Endothelial cell of umbilical vein (primary cell): ENCODE results near the gene NDUFB6. TPM values are rescaled to one million over a fixed set of nuclear protein-coding genes. Genes with fewer than 3 reads are reported as not detected.

Source experiments
- BruUV-seq: library from RNA; stranded (reverse); fragments of 400-500 nt; replicated peaks from 2 replicates; lab custom pipeline; 2021; lab: Mats Ljungman, UMichigan
- CTCF ChIA-PET: fragments of 300-600, 350-600 bp; sonication (Branson Sonifier 250); formaldehyde crosslinking; loops from one replicate; lab custom pipeline; 2021; ENCODE audit warnings: antibody characterized with exemption, inconsistent platforms; lab: Charles Lee
- POLR2A ChIA-PET: fragments of 300-600, 350-600 bp; sonication (Branson Sonifier 250); formaldehyde crosslinking; loops from one replicate; lab custom pipeline; 2021; ENCODE audit warnings: antibody characterized with exemption, inconsistent platforms; lab: Charles Lee
- DNase-seq: peaks from one replicate; pipeline ENCODE4 v3.0.0-alpha.2; 2011; ENCODE audit warnings: low read depth, low spot score
- FAIRE-seq: peaks from 2 replicates; lab custom pipeline; 2011; peaks lifted over from hg19 to GRCh38; lab: Jason Lieb, UNC
- H2AFZ ChIP-seq: 2 replicates; pipeline ENCODE4 v1.6.0; 2012; ENCODE audit warnings: low read depth, low read length, control low read depth, inconsistent platforms
- H3K27ac ChIP-seq: 2 replicates; pipeline ENCODE4 v1.5.1; 2011; ENCODE audit warnings: low read depth, mild to moderate bottlenecking, control low read depth, low read length, moderate library complexity; ENCODE audit not compliant: insufficient read depth
- H3K27me3 ChIP-seq, 2 experiments: 2 replicates each; pipeline versions ENCODE4 v1.6.0 to v1.6.1; 2011; ENCODE audit warnings: low read length in 2 of 2, mixed read lengths in 1 of 2; ENCODE audit not compliant: control insufficient read depth in 2 of 2, insufficient read depth in 2 of 2
- H3K36me3 ChIP-seq, 2 experiments: 2 replicates in 1 of 2; 3 replicates in 1 of 2; pipeline ENCODE4 v1.5.1; 2011; ENCODE audit warnings: low read length in 2 of 2, mild to moderate bottlenecking in 1 of 2, moderate library complexity in 1 of 2; ENCODE audit not compliant: control insufficient read depth in 2 of 2, insufficient read depth in 2 of 2; ENCODE audit errors: extremely low read depth in 1 of 2
- H3K4me1 ChIP-seq: 3 replicates; pipeline ENCODE4 v1.5.1; 2011; ENCODE audit warnings: mild to moderate bottlenecking, low read length; ENCODE audit not compliant: control insufficient read depth, insufficient read depth; ENCODE audit errors: extremely low read depth
- H3K4me2 ChIP-seq: 2 replicates; pipeline ENCODE4 v1.6.1; 2011; ENCODE audit warnings: low read length, control low read depth, mixed read lengths; ENCODE audit not compliant: insufficient read depth
- H3K4me3 ChIP-seq, 3 experiments: fragments of 200-600 bp in 1 of 3; sonication (generic), shearing (Covaris generic) in 1 of 3; replicated peaks in 1 of 3; 2 replicates each; pipeline ENCODE4 v1.5.1; 2011 to 2016; ENCODE audit warnings: control low read depth in 3 of 3, low read length in 3 of 3, mild to moderate bottlenecking in 2 of 3, inconsistent platforms in 1 of 3, low read depth in 1 of 3, moderate library complexity in 1 of 3; ENCODE audit not compliant: insufficient read depth in 1 of 3
- H3K79me2 ChIP-seq: 2 replicates; pipeline ENCODE4 v1.6.0; 2012; ENCODE audit warnings: low read length, inconsistent platforms; ENCODE audit not compliant: control insufficient read depth, insufficient read depth
- H3K9ac ChIP-seq: replicated peaks from 2 replicates; pipeline ENCODE3; 2011; ENCODE audit warnings: low read length, control low read depth; ENCODE audit not compliant: insufficient read depth; ENCODE audit errors: extremely low read depth
- H3K9me1 ChIP-seq: replicated peaks from 3 replicates; pipeline ENCODE4 v1.6.0; 2011; ENCODE audit warnings: mild to moderate bottlenecking, low read length; ENCODE audit not compliant: control insufficient read depth, insufficient read depth; ENCODE audit errors: extremely low read depth
- H3K9me3 ChIP-seq: replicated peaks from 2 replicates; pipeline ENCODE4 v1.5.1; 2012; ENCODE audit warnings: low read length, inconsistent platforms; ENCODE audit not compliant: control insufficient read depth, insufficient read depth
- H4K20me1 ChIP-seq: replicated peaks from 2 replicates; pipeline ENCODE3; 2011; ENCODE audit warnings: mild to moderate bottlenecking, low read length; ENCODE audit not compliant: control insufficient read depth, insufficient read depth; ENCODE audit errors: extremely low read depth
- EZH2 ChIP-seq: IDR thresholded peaks from 2 replicates; pipeline ENCODE4 v1.6.1; 2012; ENCODE audit warnings: borderline replicate concordance, low read depth, mild to moderate bottlenecking, moderate library complexity, low read length, inconsistent platforms; ENCODE audit not compliant: severe bottlenecking
- FOS ChIP-seq: IDR thresholded peaks from 2 replicates; pipeline ENCODE4 v1.6.1; 2011; ENCODE audit warnings: mild to moderate bottlenecking, low read length, moderate library complexity, borderline replicate concordance; ENCODE audit not compliant: insufficient read depth
- GATA2 ChIP-seq: IDR thresholded peaks from 2 replicates; pipeline ENCODE4 v1.7.0; 2011; ENCODE audit warnings: low read depth, mild to moderate bottlenecking, moderate library complexity, mixed read lengths, low read length; ENCODE audit not compliant: insufficient read length, insufficient read depth
- JUN ChIP-seq: IDR thresholded peaks from 2 replicates; pipeline ENCODE4 v1.6.1; 2011; ENCODE audit warnings: borderline replicate concordance, low read depth; ENCODE audit not compliant: insufficient read length, insufficient read depth
- MAX ChIP-seq: IDR thresholded peaks from 2 replicates; pipeline ENCODE4 v1.6.1; 2011; ENCODE audit not compliant: insufficient read depth, insufficient read length
- MYC ChIP-seq: IDR thresholded peaks from one replicate; pipeline ENCODE4 v1.6.1; 2011; ENCODE audit warnings: mild to moderate bottlenecking, low read depth, low read length
- POLR2A ChIP-seq: IDR thresholded peaks from 2 replicates; pipeline ENCODE4 v1.6.1; 2012; ENCODE audit warnings: low read depth, mild to moderate bottlenecking, control low read depth, low read length
- POLR2AphosphoS5 ChIP-seq: IDR thresholded peaks from 2 replicates; pipeline ENCODE4 v1.6.1; 2012; ENCODE audit warnings: low read depth, mild to moderate bottlenecking, control low read depth, low read length, moderate library complexity; ENCODE audit not compliant: insufficient read depth
- dilution Hi-C: fragments of 300-500 bp; cut with MboI; formaldehyde crosslinking; loops from one replicate; pipeline ENCODE4 v1.15.0; 2019; ENCODE audit warnings: low sequenced_read_pairs; ENCODE audit not compliant: extremely low pct_ligation_motif_present
- intact Hi-C: fragments of 100-400 bp; cut with micrococcal nuclease; formaldehyde crosslinking; loops from one replicate; pipeline ENCODE4 v1.10.0; 2022
- polyA plus RNA-seq, 4 experiments: library from polyadenylated mRNA; depleted of rRNA in 3 of 4; stranded (reverse) in 3 of 4; unstranded in 1 of 4; fragments of >200 nt; gene quantifications; 2 replicates each; pipeline versions ENCODE4 v1.2.1 to v1.2.3, GENCODE V29; 2011 to 2012; ENCODE audit warnings: missing spikeins in 1 of 4
- total RNA-seq: library from RNA; stranded (reverse); gene quantifications from 2 replicates; pipeline ENCODE4 v1.2.3, GENCODE V29; 2021
- TF ChIP-seq, protein P1 (sequence below), 2 donors: IDR thresholded peaks; 1 replicate in 1 of 2; 2 replicates in 1 of 2; pipeline ENCODE4 v1.5.1; 2011; ENCODE audit warnings: low read length in 2 of 2, mild to moderate bottlenecking in 2 of 2, moderate library complexity in 2 of 2, control low read depth in 1 of 2, inconsistent platforms in 1 of 2, low read depth in 1 of 2; ENCODE audit not compliant: insufficient read depth in 1 of 2; ENCODE audit errors: extremely low read depth in 1 of 2

NDUFB6 gene
- total and polyA plus RNA-seq, 2 donors (not counting 3 experiments of a cell fraction or from before 2014, with no cell fraction given) = 53.5 to 59.2 TPM

GRCh38 chr9:32526041-32526706, 46.8 kb downstream of the NDUFB6 start, which contains the start of gene RIGI:
Gene RIGI, minus strand, starts transcription at chr9:32526196. Its CDS starts 30 bp downstream, at chr9:32526166.
- FAIRE-seq (peak; percentile 92), DNase-seq (peak; percentile 97)
- no peaks in the 10 kb centered on the region for H3K9me1 ChIP-seq
- peaks cover 29% of the 10 kb centered on the region for H3K79me2 ChIP-seq
- peaks cover 15% of the 10 kb centered on the region for H3K4me1 ChIP-seq
- H3K9ac ChIP-seq = peak within 1 kb of the TSS; percentile 62
- H3K27ac ChIP-seq = peak within 1 kb of the TSS; percentile 61
- H3K27me3 ChIP-seq = no peaks in the 10 kb centered on the region
- H3K4me2 ChIP-seq = peak within 1 kb of the TSS; percentile 94
- intact Hi-C loops (loop anchor here (1.0 to 2.0 kb wide), 7 partner anchors 24 to 147 kb away; partner anchors contain the start of gene ACO1), dilution Hi-C loops (no loop called here)
- H2AFZ ChIP-seq = peak within 1 kb of the TSS; percentile 73
- ChIA-PET POLR2A (interaction anchor here (0.7 to 2.9 kb wide), 8 partner anchors 19 to 499 kb away, joined by 3 to 17 read pairs (median 5); partner anchors contain the start of gene DNAJA1), CTCF (interaction anchor here (0.6 to 4.9 kb wide), 38 partner anchors 9 to 498 kb away, joined by 3 to 172 read pairs (median 6); partner anchors contain the start of genes ACO1, NDUFB6, SMIM27 and TOPORS)
- TF ChIP-seq FOS = no peak
- peak; percentile 87 for TF ChIP-seq POLR2A
- peak; percentile 67 for TF ChIP-seq POLR2AphosphoS5
- no peak for TF ChIP-seq EZH2
- no peak for TF ChIP-seq GATA2
- TF ChIP-seq, protein P1, sequence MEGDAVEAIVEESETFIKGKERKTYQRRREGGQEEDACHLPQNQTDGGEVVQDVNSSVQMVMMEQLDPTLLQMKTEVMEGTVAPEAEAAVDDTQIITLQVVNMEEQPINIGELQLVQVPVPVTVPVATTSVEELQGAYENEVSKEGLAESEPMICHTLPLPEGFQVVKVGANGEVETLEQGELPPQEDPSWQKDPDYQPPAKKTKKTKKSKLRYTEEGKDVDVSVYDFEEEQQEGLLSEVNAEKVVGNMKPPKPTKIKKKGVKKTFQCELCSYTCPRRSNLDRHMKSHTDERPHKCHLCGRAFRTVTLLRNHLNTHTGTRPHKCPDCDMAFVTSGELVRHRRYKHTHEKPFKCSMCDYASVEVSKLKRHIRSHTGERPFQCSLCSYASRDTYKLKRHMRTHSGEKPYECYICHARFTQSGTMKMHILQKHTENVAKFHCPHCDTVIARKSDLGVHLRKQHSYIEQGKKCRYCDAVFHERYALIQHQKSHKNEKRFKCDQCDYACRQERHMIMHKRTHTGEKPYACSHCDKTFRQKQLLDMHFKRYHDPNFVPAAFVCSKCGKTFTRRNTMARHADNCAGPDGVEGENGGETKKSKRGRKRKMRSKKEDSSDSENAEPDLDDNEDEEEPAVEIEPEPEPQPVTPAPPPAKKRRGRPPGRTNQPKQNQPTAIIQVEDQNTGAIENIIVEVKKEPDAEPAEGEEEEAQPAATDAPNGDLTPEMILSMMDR (IDR thresholded peaks at IDR 0.05; ENCODE audit: extremely low read depth in 1 of 2, insufficient read depth in 1 of 2, low read depth in 1 of 2, low read length in 2 of 2) = peak; percentile 29 to 43
- peak; percentile 23 for TF ChIP-seq MYC
- peak; percentile 15 for TF ChIP-seq MAX
- TF ChIP-seq JUN = no peak
- H4K20me1 ChIP-seq = no peaks in the 10 kb centered on the region
- no peaks in the 10 kb centered on the region for H3K36me3 ChIP-seq
- BruUV-seq = no TSS peak
- no peaks in the 10 kb centered on the region for H3K9me3 ChIP-seq
- peak within 1 kb of the TSS; percentile 78 to 88 (median 83) for H3K4me3 ChIP-seq
